Measurements from ENCODE around the gene AS3MT.

AS3MT gene

DNA sequence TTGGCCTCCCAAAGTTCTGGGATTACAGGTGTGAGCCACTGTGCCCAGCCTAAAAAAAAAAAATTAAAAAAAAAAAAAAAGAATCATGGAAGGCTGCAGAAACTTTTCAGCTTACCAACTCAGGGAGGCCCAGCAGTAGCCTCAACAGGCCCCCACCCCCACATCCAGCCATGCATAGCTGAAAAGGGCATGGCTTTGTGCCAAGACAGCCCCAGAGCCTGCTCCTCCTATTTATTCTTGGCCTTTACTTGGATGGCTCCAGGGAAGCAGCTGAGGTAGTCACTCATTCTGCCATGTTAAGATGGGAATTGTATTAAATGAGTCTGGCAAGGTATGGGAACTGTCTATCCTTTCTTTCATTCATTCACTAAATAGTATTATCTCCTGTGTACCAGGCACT lies 35.1 kb downstream of the AS3MT start:
- CTCF ChIA-PET = interaction anchor here (1.2 to 8.1 kb wide), 4 partner anchors 12 to 341 kb away, joined by 4 to 61 read pairs (median 28); partner anchors contain the start of genes CNNM2 and CYP17A1
- TF ChIP-seq CTCF (IDR thresholded peaks at IDR 0.05; ENCODE audit: control extremely low read depth, extremely low read depth, low read depth, missing control alignments) = no peak
- POLR2A ChIA-PET = no interaction called here
- DNase-seq (ENCODE audit: extremely low spot score) = no peak

- DNase-seq (ENCODE audit: extremely low spot score) = no peak
- ChIA-PET CTCF (interaction anchor here (1.0 to 1.2 kb wide), 2 partner anchors 10 to 73 kb away, joined by 3 read pairs; no protein-coding TSS in a partner anchor), POLR2A (no interaction called here)
- no peak for TF ChIP-seq CTCF (IDR thresholded peaks at IDR 0.05; ENCODE audit: control extremely low read depth, extremely low read depth, low read depth, missing control alignments)
Measured at GRCh38 chr10:102906507-102906906, 37.2 kb downstream of the AS3MT start.

DNA sequence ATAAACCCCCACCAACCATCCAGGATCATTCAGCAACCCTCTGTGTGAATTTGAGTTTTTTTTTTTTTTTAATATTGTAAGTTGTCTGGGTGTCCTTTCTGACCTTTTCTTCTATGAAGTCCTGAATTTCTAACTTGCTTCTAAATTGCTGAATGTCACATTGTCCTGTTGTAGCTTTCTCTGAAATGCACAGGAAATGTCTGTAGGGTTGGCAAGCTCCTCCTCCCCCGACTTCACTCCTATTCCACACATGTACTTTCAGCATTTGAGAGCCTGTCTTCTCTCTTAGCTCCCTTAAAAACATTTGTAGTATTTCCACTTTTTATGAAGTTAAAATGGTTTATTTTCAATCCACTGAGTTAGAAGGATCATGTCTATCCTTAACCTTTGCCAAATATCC lies 45.5 kb downstream of the AS3MT start:
- ChIA-PET CTCF (interaction anchor here (1.1 to 5.9 kb wide), 5 partner anchors 11 to 330 kb away, joined by 3 to 67 read pairs (median 8); no protein-coding TSS in a partner anchor), POLR2A (no interaction called here)
- no peak for TF ChIP-seq CTCF (IDR thresholded peaks at IDR 0.05; ENCODE audit: control extremely low read depth, extremely low read depth, low read depth, missing control alignments)
- DNase-seq (ENCODE audit: extremely low spot score) = no peak

- TF ChIP-seq CTCF (IDR thresholded peaks at IDR 0.05; ENCODE audit: control extremely low read depth, extremely low read depth, low read depth, missing control alignments) = no peak
- ChIA-PET POLR2A (no interaction called here), CTCF (interaction anchor here (0.7 to 5.9 kb wide), 15 partner anchors 10 to 418 kb away, joined by 3 to 67 read pairs (median 12); partner anchors contain the start of gene CYP17A1)
- DNase-seq (ENCODE audit: extremely low spot score) = no peak
Measured at GRCh38 chr10:102916173-102916572, 46.9 kb downstream of the AS3MT start.

DNA sequence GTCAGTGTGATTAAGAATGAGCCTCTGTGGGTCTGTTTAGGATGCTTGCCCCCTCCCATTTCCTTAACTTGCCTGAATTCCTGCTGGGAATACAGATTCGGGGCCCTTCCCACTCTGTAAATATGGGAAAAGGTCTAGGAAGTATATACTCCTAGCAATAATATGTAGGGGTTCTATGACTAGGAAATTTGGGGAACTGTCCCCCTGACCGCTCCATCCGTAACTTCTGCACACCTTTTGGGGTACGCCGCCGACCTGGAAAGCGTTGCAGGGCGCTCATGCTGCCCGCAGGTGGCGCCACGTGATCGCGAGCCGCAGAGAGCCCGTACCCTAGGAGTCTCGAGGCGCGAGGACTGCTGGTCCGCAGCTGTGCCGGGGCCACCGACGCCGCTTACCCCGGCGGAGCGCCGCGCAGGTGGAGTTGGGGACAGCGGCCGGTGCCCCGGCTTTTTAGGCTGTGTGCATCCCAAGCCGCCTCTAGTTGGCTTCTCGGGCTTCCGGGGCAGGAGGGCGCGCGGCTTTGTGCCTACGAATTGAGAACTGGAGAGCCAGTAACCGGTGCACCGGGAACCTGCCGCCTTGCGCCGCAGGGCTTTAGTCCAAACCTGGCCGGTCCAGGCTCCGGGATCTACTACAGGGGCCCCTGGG lies 48.2 kb downstream of the AS3MT start:
- ChIA-PET POLR2A (interaction anchor here (0.9 to 1.1 kb wide), 3 partner anchors 149 to 450 kb away, joined by 3 read pairs; partner anchors contain the start of gene TAF5), CTCF (interaction anchor here (0.6 to 5.9 kb wide), 59 partner anchors 8 to 574 kb away, joined by 3 to 67 read pairs (median 4); partner anchors contain the start of genes AS3MT, NT5C2 and PCGF6)
- peak; percentile 96 for TF ChIP-seq CTCF (IDR thresholded peaks at IDR 0.05; ENCODE audit: control extremely low read depth, extremely low read depth, low read depth, missing control alignments)
- peak; percentile 79 for DNase-seq (ENCODE audit: extremely low spot score)

- POLR2A ChIA-PET = interaction anchor here (0.9 to 1.1 kb wide), 3 partner anchors 148 to 450 kb away, joined by 3 read pairs; partner anchors contain the start of gene TAF5
- CTCF ChIA-PET = interaction anchor here (0.6 to 5.9 kb wide), 49 partner anchors 8 to 573 kb away, joined by 3 to 67 read pairs (median 4); partner anchors contain the start of genes NT5C2 and PCGF6
- TF ChIP-seq CTCF (IDR thresholded peaks at IDR 0.05; ENCODE audit: control extremely low read depth, extremely low read depth, low read depth, missing control alignments) = no peak
- DNase-seq (ENCODE audit: extremely low spot score) = peak; percentile 98
Measured at GRCh38 chr10:102917962-102918816, 48.9 kb downstream of the AS3MT start, which contains the start of gene CNNM2. CNNM2 (plus strand) TSS chr10:102918294; CDS start chr10:102918481, 187 bp downstream.
